Heart left ventricle (tissue), 13 donors: ENCODE results near the gene EPHB1.

Source experiments
- POLR2A ChIP-seq, 2 donors: fragments of 450-650 bp; IDR thresholded peaks; one replicate each; pipeline ENCODE4 v1.6.1; 2017; ENCODE audit warnings: antibody characterized with exemption in 2 of 2, mild to moderate bottlenecking in 2 of 2, moderate library complexity in 2 of 2
- TF ChIP-seq, protein P1 (sequence below), 12 donors: fragments of 200-600 bp; sonication (generic) in 4 of 12; IDR thresholded peaks; one replicate each; pipeline versions ENCODE4 v1.5.0 to v1.8.0; 2018 to 2022; ENCODE audit warnings: antibody characterized with exemption in 12 of 12, mild to moderate bottlenecking in 5 of 12
- donor health status: ischemic (EF 13 %, LVEDD 7.1; RV severe dilation, severe dysfunction).
- donor health status: DM: no; HTN: yes; CAD: no.
- donor health status: DM: no; HTN: no; CAD: no.
- donor health status: ischemic (EF 25% LVEDD 6.9; RV normal size, moderate dysfunction).
- donor health status: ischemic (EF 25% LVEDD 5.7; RV mildly dilated, moderate dysfunction).
- donor health status: ischemic (EF 35%, LVEDD 5.7; RV mildly dilated, moderate dysfunction).
- donor health status: nonischemic (EF 11% LVEDD 7.7; RV severe dilation, severe dysfunction).
- donor health status: DM: yes; HTN: yes; CAD: no.
- donor health status: PGD.
- donor health status: ischemic (EF 29% LVEDD 5.4; RV normal size, mild dysfunction).
- donor health status: nonischemic (EF 23%, LVEDD 6.1; RV moderate dilation, normal function).

DNA sequence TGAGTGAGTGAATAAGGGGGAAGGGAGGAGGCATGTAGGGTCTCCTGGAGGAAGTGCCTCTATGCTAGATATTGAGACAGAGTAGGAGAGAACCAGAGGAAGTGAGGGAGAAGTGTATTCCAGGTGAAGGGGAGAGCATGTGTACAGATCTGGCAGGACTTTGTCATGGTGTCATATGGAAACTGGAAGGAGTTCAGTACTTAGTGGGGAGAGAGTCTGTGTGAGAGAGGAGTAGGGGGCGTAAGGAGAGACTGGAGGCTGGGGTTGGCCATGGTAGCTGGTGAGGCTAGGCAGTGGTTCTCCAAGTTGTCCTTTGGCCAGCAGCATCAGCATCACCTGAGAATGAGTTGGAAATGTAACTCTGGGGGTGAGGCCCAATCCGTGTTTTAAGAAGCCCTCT lies 29.6 kb upstream of the EPHB1 start:
- TF ChIP-seq, protein P1, sequence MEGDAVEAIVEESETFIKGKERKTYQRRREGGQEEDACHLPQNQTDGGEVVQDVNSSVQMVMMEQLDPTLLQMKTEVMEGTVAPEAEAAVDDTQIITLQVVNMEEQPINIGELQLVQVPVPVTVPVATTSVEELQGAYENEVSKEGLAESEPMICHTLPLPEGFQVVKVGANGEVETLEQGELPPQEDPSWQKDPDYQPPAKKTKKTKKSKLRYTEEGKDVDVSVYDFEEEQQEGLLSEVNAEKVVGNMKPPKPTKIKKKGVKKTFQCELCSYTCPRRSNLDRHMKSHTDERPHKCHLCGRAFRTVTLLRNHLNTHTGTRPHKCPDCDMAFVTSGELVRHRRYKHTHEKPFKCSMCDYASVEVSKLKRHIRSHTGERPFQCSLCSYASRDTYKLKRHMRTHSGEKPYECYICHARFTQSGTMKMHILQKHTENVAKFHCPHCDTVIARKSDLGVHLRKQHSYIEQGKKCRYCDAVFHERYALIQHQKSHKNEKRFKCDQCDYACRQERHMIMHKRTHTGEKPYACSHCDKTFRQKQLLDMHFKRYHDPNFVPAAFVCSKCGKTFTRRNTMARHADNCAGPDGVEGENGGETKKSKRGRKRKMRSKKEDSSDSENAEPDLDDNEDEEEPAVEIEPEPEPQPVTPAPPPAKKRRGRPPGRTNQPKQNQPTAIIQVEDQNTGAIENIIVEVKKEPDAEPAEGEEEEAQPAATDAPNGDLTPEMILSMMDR (IDR thresholded peaks at IDR 0.05) = no peak
- no peak for TF ChIP-seq POLR2A (IDR thresholded peaks at IDR 0.05)
